ENCODE data around the gene C5AR1.

The C5AR1 gene

GRCh38 chr19:47319923-47320871, 10.5 kb downstream of the C5AR1 start:
- H3K4me3 ChIP-seq (ENCODE audit: low read depth, low read length): no peak overlapping the region

GRCh38 chr19:47321630-47322029, 12.0 kb downstream of the C5AR1 start:
- no peak overlapping the region for H3K4me3 ChIP-seq (ENCODE audit: low read depth, low read length)
- TF ChIP-seq CTCF (IDR thresholded peaks at IDR 0.05; ENCODE audit: insufficient read depth, low read depth, low read length, missing control alignments): no peak
- no peak for DNase-seq (ENCODE audit: low read depth)

More at GRCh38 chr19:47319923-47320871, 10.5 kb downstream of the C5AR1 start:
- TF ChIP-seq CTCF (IDR thresholded peaks at IDR 0.05; ENCODE audit: insufficient read depth, low read depth, low read length, missing control alignments): no peak
- DNase-seq (ENCODE audit: low read depth): no peak

GRCh38 chr19:47322058-47322457, 12.4 kb downstream of the C5AR1 start:
- DNase-seq (ENCODE audit: low read depth): no peak
- H3K4me3 ChIP-seq (ENCODE audit: low read depth, low read length): no peak overlapping the region
- TF ChIP-seq CTCF (IDR thresholded peaks at IDR 0.05; ENCODE audit: insufficient read depth, low read depth, low read length, missing control alignments): no peak

GRCh38 chr19:47323409-47323808, 13.7 kb downstream of the C5AR1 start:
- no peak for DNase-seq (ENCODE audit: low read depth)
- no peak for TF ChIP-seq CTCF (IDR thresholded peaks at IDR 0.05; ENCODE audit: insufficient read depth, low read depth, low read length, missing control alignments)
- H3K4me3 ChIP-seq (ENCODE audit: low read depth, low read length): no peak overlapping the region

- no peak overlapping the region for H3K4me3 ChIP-seq (ENCODE audit: low read depth, low read length)
- no peak for DNase-seq (ENCODE audit: low read depth)
- no peak for TF ChIP-seq CTCF (IDR thresholded peaks at IDR 0.05; ENCODE audit: insufficient read depth, low read depth, low read length, missing control alignments)
These were observed 14.2 kb downstream of the C5AR1 start for GRCh38 chr19:47323872-47324271.

GRCh38 chr19:47324502-47324901, 14.8 kb downstream of the C5AR1 start:
- H3K4me3 ChIP-seq (ENCODE audit: low read depth, low read length): no peak overlapping the region
- TF ChIP-seq CTCF (IDR thresholded peaks at IDR 0.05; ENCODE audit: insufficient read depth, low read depth, low read length, missing control alignments): no peak
- DNase-seq (ENCODE audit: low read depth): no peak

Measured in GM12865 (cell line).